Adrenal gland (tissue), 12 donors: ENCODE measurements around the gene SGMS1. TPM values are rescaled to one million over a fixed set of nuclear protein-coding genes. Genes with fewer than 3 reads are reported as not detected.

Source experiments
- DNase-seq, 7 donors: peaks; one replicate each; pipeline ENCODE4 v3.0.0-alpha.2; 2019 to 2020
- H3K27ac ChIP-seq, 5 donors: fragments of 200-600 bp; sonication (generic) in 4 of 5; 1 replicate in 3 of 5; 2 replicates in 2 of 5; pipeline versions ENCODE4 v1.5.1 to v1.8.0; 2016 to 2020; ENCODE audit warnings: mild to moderate bottlenecking in 1 of 5
- H3K27me3 ChIP-seq: fragments of 200-600 bp; 2 replicates; pipeline ENCODE4 v1.8.0; 2021
- H3K36me3 ChIP-seq, 2 donors: fragments of 200-600 bp; replicated peaks in 1 of 2; 1 replicate in 1 of 2; 2 replicates in 1 of 2; pipeline versions ENCODE4 v1.5.1 to v1.8.0; 2018 to 2022
- H3K4me1 ChIP-seq, 2 donors: fragments of 200-600 bp; replicated peaks in 1 of 2; 1 replicate in 1 of 2; 2 replicates in 1 of 2; pipeline versions ENCODE4 v1.5.1 to v1.8.0; 2018 to 2021
- H3K4me3 ChIP-seq, 4 donors: fragments of 200-600 bp; sonication (generic) in 3 of 4; one replicate each; pipeline ENCODE4 v1.5.1; 2016 to 2018
- H3K9me3 ChIP-seq, 3 donors: fragments of 200-600 bp; sonication (generic) in 1 of 3; replicated peaks in 1 of 3; 1 replicate in 2 of 3; 2 replicates in 1 of 3; pipeline versions ENCODE4 v1.5.1 to v1.8.0; 2016 to 2021
- POLR2A ChIP-seq, 2 donors: fragments of 450-650 bp; IDR thresholded peaks; one replicate each; pipeline ENCODE4 v1.6.1; 2017; ENCODE audit warnings: antibody characterized with exemption in 2 of 2, mild to moderate bottlenecking in 2 of 2, moderate library complexity in 1 of 2
- WGBS, 4 donors: extraction: QIAGEN DNeasy Blood & Tissue Kit in 2 of 4; methylation state at CpG; one replicate each; pipeline versions ENCODE4 v1.1.5 to v1.1.7; 2013 to 2017; 5-methylcytosine and 5-hydroxymethylcytosine counted together
- intact Hi-C, 2 donors: fragments of 100-400 bp; cut with DNase I; formaldehyde crosslinking; loops; one replicate each; pipeline versions ENCODE4 v1.14.1 to v1.15.0; 2022 to 2023
- polyA plus RNA-seq, 3 donors: library from polyadenylated mRNA; stranded (reverse); fragments of 200-250 nt in 2 of 3; fragments of 350-450 nt in 1 of 3; fragmentation: Illumina TruSeq in 1 of 3; extraction: RNeasy Lipid Tissue Mini Kit (QIAGEN cat#74804) in 1 of 3; gene quantifications; one replicate each; pipeline ENCODE4 v1.2.3, GENCODE V29; 2013 to 2014
- total RNA-seq, 9 donors: library from RNA; depleted of rRNA in 4 of 9; stranded (reverse); fragments of >200 nt in 4 of 9; fragments of 120-200 nt in 1 of 9; fragmentation: NEBNext Ultra II Directional in 1 of 9; extraction: Animal tissue kit (Norgen Biotek cat#: 25700) in 1 of 9; gene quantifications; one replicate each; pipeline versions ENCODE4 v1.1.0 to v1.2.4, GENCODE V29; 2013 to 2023
- TF ChIP-seq, protein P1 (sequence below), 6 experiments: fragments of 450-650 bp in 4 of 6; fragments of 200-600 bp in 2 of 6; sonication (generic) in 1 of 6; IDR thresholded peaks; 1 replicate in 5 of 6; 2 replicates in 1 of 6; pipeline versions ENCODE4 v1.5.1 to v1.8.0; 2016 to 2021; ENCODE audit warnings: antibody characterized with exemption in 6 of 6, mild to moderate bottlenecking in 2 of 6, moderate library complexity in 1 of 6
- donor health status: healthy with polysubstance abuse.
- donor health status: Bipolar disorder and iron deficiency.
- donor health status: DM: yes; HTN: yes; CAD: no.
- donor health status: DM: no; HTN: no; CAD: no.
- donor health status: DM: no; HTN: no; CAD: no.
- donor health status: DM: yes; HTN: yes; CAD: no.

The SGMS1 gene
- total and polyA plus RNA-seq, 12 donors, result 9.1 to 152 (median 62.2) TPM

DNA sequence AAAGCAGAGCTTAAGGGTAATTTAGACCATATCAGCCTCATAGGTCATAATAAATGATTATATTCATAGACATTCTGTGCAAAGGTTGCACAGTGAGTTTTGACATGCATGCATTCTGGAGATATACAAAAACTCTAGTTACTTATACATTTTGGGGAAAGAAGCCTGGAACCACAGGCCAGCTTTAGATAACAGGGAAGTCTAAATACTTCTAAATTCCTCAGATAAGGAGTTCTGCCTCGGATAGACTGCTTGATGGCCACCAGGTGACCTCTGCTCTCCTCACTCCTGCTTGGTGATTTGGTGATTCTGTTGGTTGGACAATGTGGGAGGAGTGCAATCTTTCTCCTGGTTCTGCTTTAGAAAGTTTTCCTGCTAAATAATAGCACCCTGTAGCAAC is 77.9 kb downstream of the SGMS1 start:
- intact Hi-C loops, result no loop called here
- DNase-seq, result no peak

DNA sequence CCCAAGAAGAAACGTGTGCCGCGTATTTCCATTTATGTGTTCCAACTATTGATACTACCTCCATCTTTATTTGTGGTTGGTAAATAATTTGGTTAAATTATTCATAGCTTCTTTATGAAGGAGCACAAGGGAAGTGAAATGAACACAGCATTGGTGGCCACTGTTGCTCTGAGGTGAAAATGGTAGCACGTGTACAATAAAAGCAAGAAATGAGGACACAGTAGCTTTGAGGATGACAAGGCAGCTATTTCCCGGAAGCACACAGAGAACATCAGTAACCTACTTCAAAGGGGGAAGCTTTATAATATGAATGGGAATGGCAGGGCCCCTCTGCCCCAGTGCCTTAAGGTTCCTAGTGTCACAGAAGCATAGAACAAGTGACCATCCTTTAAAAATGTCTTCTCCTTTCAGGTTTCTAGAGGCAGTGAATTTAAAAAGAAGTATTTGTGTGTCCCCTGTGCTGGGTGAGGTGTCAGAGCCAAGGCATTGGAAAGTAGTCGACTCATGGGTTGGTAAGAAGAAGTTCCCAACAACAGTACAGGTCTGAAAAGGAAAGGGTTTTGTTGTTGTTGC is 78.8 kb downstream of the SGMS1 start:
- peak overlapping the region in 1 of 4 donors; percentile 30 for H3K4me3 ChIP-seq
- no peak overlapping the region for H3K27ac ChIP-seq
- H3K27me3 ChIP-seq, result no peaks in the 10 kb centered on the region
- WGBS, 4 donors, result 88 to 94% (median 92%) methylated on average over 6 of the region's 6 CpGs
- no peaks in the 10 kb centered on the region for H3K9me3 ChIP-seq
- TF ChIP-seq POLR2A (IDR thresholded peaks at IDR 0.05), result no peak
- TF ChIP-seq, protein P1, sequence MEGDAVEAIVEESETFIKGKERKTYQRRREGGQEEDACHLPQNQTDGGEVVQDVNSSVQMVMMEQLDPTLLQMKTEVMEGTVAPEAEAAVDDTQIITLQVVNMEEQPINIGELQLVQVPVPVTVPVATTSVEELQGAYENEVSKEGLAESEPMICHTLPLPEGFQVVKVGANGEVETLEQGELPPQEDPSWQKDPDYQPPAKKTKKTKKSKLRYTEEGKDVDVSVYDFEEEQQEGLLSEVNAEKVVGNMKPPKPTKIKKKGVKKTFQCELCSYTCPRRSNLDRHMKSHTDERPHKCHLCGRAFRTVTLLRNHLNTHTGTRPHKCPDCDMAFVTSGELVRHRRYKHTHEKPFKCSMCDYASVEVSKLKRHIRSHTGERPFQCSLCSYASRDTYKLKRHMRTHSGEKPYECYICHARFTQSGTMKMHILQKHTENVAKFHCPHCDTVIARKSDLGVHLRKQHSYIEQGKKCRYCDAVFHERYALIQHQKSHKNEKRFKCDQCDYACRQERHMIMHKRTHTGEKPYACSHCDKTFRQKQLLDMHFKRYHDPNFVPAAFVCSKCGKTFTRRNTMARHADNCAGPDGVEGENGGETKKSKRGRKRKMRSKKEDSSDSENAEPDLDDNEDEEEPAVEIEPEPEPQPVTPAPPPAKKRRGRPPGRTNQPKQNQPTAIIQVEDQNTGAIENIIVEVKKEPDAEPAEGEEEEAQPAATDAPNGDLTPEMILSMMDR (IDR thresholded peaks at IDR 0.05), result no peak
- intact Hi-C loops, result no loop called here
- no peak for DNase-seq
- no peaks in the 10 kb centered on the region for H3K36me3 ChIP-seq
- peaks cover 0 to 25% of the 10 kb centered on the region in 2 donors for H3K4me1 ChIP-seq

More for the DNA sequence above, 77.9 kb downstream of the SGMS1 start:
- Histone ChIP-seq H3K27me3 (no peaks in the 10 kb centered on the region), H3K4me3 (no peak overlapping the region), H3K27ac (no peak overlapping the region), H3K36me3 (no peaks in the 10 kb centered on the region), H3K4me1 (peaks cover 0 to 25% of the 10 kb centered on the region in 2 donors), H3K9me3 (no peaks in the 10 kb centered on the region)
- WGBS, 4 donors, result 50 to 73% (median 57%) methylated on average over 1 of the region's 1 CpG
- TF ChIP-seq, protein P1 (IDR thresholded peaks at IDR 0.05), result no peak
- no peak for TF ChIP-seq POLR2A (IDR thresholded peaks at IDR 0.05)

DNA sequence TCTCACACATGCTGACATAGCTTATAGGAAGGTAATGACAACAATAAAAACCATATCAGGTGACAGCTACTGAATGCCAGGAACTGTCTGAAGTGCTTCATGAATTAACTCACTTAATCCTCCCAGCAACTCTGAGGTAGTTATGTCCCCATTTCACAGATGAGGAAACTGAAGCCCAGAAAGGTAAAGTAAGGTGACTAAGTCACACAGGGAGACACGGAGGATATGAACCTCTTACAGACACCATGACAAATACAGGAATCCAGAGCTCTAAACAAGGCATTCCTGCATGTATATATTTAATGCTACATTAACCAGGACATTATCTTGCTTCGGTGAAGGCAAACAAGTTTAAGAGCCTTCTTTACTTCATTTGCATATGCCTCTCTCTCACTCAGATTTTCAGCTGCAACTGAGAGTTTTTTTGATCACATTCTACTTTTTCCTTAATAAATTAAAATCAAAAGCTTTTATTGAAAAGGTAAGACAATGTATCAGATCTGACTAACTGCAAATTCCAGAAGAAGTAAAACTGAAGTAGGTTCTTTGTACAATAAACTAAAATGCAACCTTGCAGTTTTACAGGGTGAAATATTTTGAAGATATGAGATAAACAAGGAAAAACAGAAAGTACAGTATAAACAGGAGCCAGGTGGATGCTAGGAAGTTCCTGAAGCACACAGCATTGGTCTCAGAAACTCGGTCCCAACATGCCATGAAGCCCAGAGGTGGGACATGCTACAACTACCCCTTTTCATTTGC is 79.5 kb downstream of the SGMS1 start:
- Histone ChIP-seq H3K27ac (no peak overlapping the region), H3K9me3 (no peaks in the 10 kb centered on the region), H3K36me3 (no peaks in the 10 kb centered on the region), H3K4me3 (no peak overlapping the region), H3K27me3 (no peaks in the 10 kb centered on the region), H3K4me1 (peaks cover 0 to 23% of the 10 kb centered on the region in 2 donors)
- WGBS, 4 donors, result 84 to 99% (median 95%) methylated on average over 3 of the region's 3 CpGs
- DNase-seq, result no peak
- TF ChIP-seq, protein P1 (IDR thresholded peaks at IDR 0.05), result no peak
- TF ChIP-seq POLR2A (IDR thresholded peaks at IDR 0.05), result no peak
- intact Hi-C loops, result no loop called here

DNA sequence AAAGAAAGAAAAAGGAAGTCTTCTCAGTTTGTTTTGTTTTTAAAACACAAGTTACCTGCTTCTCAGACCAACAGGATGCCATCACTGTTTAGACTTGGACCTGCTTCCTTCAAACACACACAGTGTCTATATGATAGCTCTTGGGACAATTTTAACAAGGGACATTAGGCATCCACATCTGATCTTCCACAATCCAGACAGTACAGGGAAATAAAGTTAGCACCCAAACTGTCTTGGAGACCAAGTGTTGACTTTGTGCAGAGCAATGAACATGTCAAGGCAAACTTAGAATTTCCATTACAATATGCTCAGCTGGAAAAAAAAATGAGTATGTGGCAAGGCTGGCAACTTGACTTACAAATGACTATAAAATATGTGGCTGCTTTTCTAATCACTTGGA is 80.9 kb downstream of the SGMS1 start:
- intact Hi-C loops, result no loop called here
- Histone ChIP-seq H3K9me3 (no peaks in the 10 kb centered on the region), H3K27ac (no peak overlapping the region), H3K4me3 (no peak overlapping the region), H3K27me3 (no peaks in the 10 kb centered on the region), H3K36me3 (no peaks in the 10 kb centered on the region), H3K4me1 (peaks cover 7 to 23% of the 10 kb centered on the region in 2 donors)
- TF ChIP-seq POLR2A (IDR thresholded peaks at IDR 0.05), result no peak
- TF ChIP-seq, protein P1 (IDR thresholded peaks at IDR 0.05), result no peak
- no peak for DNase-seq
